Hepatocyte (in vitro differentiated cells): Measurements from ENCODE around the gene LSAMP.

Experiments used
- EZH2 ChIP-seq: fragments of 200-600 bp; sonication (generic); IDR thresholded peaks from 2 replicates; pipeline ENCODE4 v1.6.1; 2016; ENCODE audit warnings: antibody characterized with exemption, mild to moderate bottlenecking, borderline replicate concordance
- EZH2phosphoT487 ChIP-seq: fragments of 200-600 bp; sonication (generic); IDR thresholded peaks from one replicate; pipeline ENCODE4 v1.6.1; 2018; ENCODE audit warnings: antibody characterized with exemption, mild to moderate bottlenecking, low read depth, moderate library complexity; ENCODE audit not compliant: unreplicated experiment, severe bottlenecking
- TF ChIP-seq, protein P1 (sequence below): fragments of 200-600 bp; sonication (generic); IDR thresholded peaks from 2 replicates; pipeline ENCODE4 v1.5.1; 2016; ENCODE audit warnings: antibody characterized with exemption, mild to moderate bottlenecking; ENCODE audit not compliant: poor library complexity

GRCh38 chr3:115958526-115958925 lies 486.8 kb downstream of the LSAMP start:
- TF ChIP-seq, protein P1, sequence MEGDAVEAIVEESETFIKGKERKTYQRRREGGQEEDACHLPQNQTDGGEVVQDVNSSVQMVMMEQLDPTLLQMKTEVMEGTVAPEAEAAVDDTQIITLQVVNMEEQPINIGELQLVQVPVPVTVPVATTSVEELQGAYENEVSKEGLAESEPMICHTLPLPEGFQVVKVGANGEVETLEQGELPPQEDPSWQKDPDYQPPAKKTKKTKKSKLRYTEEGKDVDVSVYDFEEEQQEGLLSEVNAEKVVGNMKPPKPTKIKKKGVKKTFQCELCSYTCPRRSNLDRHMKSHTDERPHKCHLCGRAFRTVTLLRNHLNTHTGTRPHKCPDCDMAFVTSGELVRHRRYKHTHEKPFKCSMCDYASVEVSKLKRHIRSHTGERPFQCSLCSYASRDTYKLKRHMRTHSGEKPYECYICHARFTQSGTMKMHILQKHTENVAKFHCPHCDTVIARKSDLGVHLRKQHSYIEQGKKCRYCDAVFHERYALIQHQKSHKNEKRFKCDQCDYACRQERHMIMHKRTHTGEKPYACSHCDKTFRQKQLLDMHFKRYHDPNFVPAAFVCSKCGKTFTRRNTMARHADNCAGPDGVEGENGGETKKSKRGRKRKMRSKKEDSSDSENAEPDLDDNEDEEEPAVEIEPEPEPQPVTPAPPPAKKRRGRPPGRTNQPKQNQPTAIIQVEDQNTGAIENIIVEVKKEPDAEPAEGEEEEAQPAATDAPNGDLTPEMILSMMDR = no peak
- no peak for TF ChIP-seq EZH2phosphoT487
- TF ChIP-seq EZH2 = no peak
